ENCODE results near the gene SDK1.

SDK1 gene

GRCh38 chr7:3649250-3649649, 348.2 kb downstream of the SDK1 start:
- no peak overlapping the region for H2BK120ac ChIP-seq (ENCODE audit: low read depth, low read length)
- no peaks in the 10 kb centered on the region for H3K27me3 ChIP-seq (ENCODE audit: control insufficient read depth in 1 of 2, insufficient read depth in 1 of 2, low read length in 2 of 2)
- DNase-seq: peak; percentile 8
- peaks cover 2% of the 10 kb centered on the region for H3K4me1 ChIP-seq (ENCODE audit: control insufficient read depth, insufficient read depth, low read depth, low read length)
- H3K23ac ChIP-seq (ENCODE audit: low read length in 2 of 2): no peak overlapping the region
- no peak overlapping the region for H2BK12ac ChIP-seq (ENCODE audit: low read length in 2 of 2)
- no peak overlapping the region for H2BK15ac ChIP-seq (ENCODE audit: low read depth, poor library complexity, severe bottlenecking)
- no peak overlapping the region for H3K9ac ChIP-seq (ENCODE audit: low read length)
- no peak overlapping the region for H3K4me2 ChIP-seq (ENCODE audit: low read length, poor library complexity, severe bottlenecking)
- H3K27ac ChIP-seq (ENCODE audit: low read length, poor library complexity, severe bottlenecking): no peak overlapping the region
- no peak overlapping the region for H3K4ac ChIP-seq (ENCODE audit: low read depth in 1 of 2, low read length in 2 of 2)
- no peak overlapping the region for H3K18ac ChIP-seq (ENCODE audit: low read depth in 1 of 2, low read length in 2 of 2)
- no peak overlapping the region for H4K91ac ChIP-seq (ENCODE audit: low read length)
- H4K8ac ChIP-seq (ENCODE audit: low read length): no peak overlapping the region
- no peak overlapping the region for H2AFZ ChIP-seq (ENCODE audit: low read depth, low read length)
- no peak overlapping the region for H3K4me3 ChIP-seq (ENCODE audit: insufficient read depth in 1 of 2, low read depth in 1 of 2, low read length in 2 of 2)
- no peak overlapping the region for H2BK5ac ChIP-seq (ENCODE audit: low read depth, low read length, poor library complexity, severe bottlenecking)
- H3K9me3 ChIP-seq (ENCODE audit: control insufficient read depth, low read length): no peaks in the 10 kb centered on the region
- no peak overlapping the region for H2AK5ac ChIP-seq (ENCODE audit: low read length, severe bottlenecking)
- 95% methylated on average over 2 of the region's 2 CpGs for WGBS
- H3K36me3 ChIP-seq (ENCODE audit: control insufficient read depth in 1 of 2, insufficient read depth in 2 of 2, low read depth in 1 of 2, low read length in 2 of 2): peaks cover 0 to under 1% of the 10 kb centered on the region in 2 experiments
- H3K14ac ChIP-seq (ENCODE audit: low read length in 2 of 2): no peak overlapping the region
- no peaks in the 10 kb centered on the region for H3K79me1 ChIP-seq (replicated peaks; ENCODE audit: low read length, poor library complexity, severe bottlenecking)

DNA sequence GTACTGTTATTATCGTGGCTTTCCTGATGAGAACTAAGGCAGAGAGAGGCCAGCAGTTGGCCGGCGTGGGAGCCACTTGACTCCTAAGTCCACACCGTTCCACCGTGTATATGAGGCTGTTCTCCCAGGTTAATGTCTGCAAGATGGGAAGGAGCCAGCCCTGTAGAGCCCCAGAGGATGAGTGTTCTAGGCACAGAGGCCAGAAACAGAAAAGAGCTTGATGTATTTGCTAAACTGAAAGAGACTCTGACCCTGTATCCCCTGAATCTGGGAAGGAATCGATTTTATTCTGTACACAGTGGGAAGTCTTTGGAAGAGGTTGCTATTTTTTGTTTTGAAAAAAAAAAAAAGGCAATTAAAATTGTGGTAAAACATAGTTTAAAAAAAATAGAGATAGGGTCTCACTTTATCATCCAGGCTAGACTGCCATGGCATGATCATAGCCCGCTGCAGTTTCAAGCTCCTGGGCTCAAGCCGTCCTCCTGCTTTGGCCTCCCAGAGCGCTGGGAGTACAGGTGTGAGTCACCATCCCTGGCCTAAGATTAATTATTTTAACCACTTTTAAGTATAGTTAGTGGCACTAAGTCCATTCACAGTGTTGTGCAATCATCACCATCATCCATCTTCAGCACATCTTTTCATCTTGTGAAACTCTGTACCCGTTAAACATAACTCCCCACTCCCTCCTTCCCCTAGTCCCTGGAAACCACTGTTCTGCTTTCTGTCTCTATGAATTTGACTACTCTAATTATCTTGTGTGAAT, 348.8 kb downstream of the SDK1 start:
- no peak overlapping the region for H2BK5ac ChIP-seq (ENCODE audit: low read depth, low read length, poor library complexity, severe bottlenecking)
- H2BK12ac ChIP-seq (ENCODE audit: low read length in 2 of 2): peak overlapping the region in 1 of 2 experiments; percentile 31
- no peak overlapping the region for H4K8ac ChIP-seq (ENCODE audit: low read length)
- no peak overlapping the region for H4K91ac ChIP-seq (ENCODE audit: low read length)
- no peaks in the 10 kb centered on the region for H3K27me3 ChIP-seq (ENCODE audit: control insufficient read depth in 1 of 2, insufficient read depth in 1 of 2, low read length in 2 of 2)
- H3K4me1 ChIP-seq (ENCODE audit: control insufficient read depth, insufficient read depth, low read depth, low read length): peaks cover 2% of the 10 kb centered on the region
- H3K14ac ChIP-seq (ENCODE audit: low read length in 2 of 2): no peak overlapping the region
- H3K27ac ChIP-seq (ENCODE audit: low read length, poor library complexity, severe bottlenecking): peak overlapping the region; percentile 17
- H2BK15ac ChIP-seq (ENCODE audit: low read depth, poor library complexity, severe bottlenecking): no peak overlapping the region
- peaks cover 0 to 3% of the 10 kb centered on the region in 2 experiments for H3K36me3 ChIP-seq (ENCODE audit: control insufficient read depth in 1 of 2, insufficient read depth in 2 of 2, low read depth in 1 of 2, low read length in 2 of 2)
- H3K4me3 ChIP-seq (ENCODE audit: insufficient read depth in 1 of 2, low read depth in 1 of 2, low read length in 2 of 2): no peak overlapping the region
- WGBS: 94% methylated on average over 8 of the region's 10 CpGs
- H3K9ac ChIP-seq (ENCODE audit: low read length): no peak overlapping the region
- no peaks in the 10 kb centered on the region for H3K9me3 ChIP-seq (ENCODE audit: control insufficient read depth, low read length)
- no peak overlapping the region for H2AFZ ChIP-seq (ENCODE audit: low read depth, low read length)
- no peak overlapping the region for H2BK120ac ChIP-seq (ENCODE audit: low read depth, low read length)
- DNase-seq: peak; percentile 67
- no peak overlapping the region for H2AK5ac ChIP-seq (ENCODE audit: low read length, severe bottlenecking)
- no peak overlapping the region for H3K4me2 ChIP-seq (ENCODE audit: low read length, poor library complexity, severe bottlenecking)
- H3K4ac ChIP-seq (ENCODE audit: low read depth in 1 of 2, low read length in 2 of 2): no peak overlapping the region
- no peak overlapping the region for H3K18ac ChIP-seq (ENCODE audit: low read depth in 1 of 2, low read length in 2 of 2)
- H3K79me1 ChIP-seq (replicated peaks; ENCODE audit: low read length, poor library complexity, severe bottlenecking): no peaks in the 10 kb centered on the region
- H3K23ac ChIP-seq (ENCODE audit: low read length in 2 of 2): no peak overlapping the region

DNA sequence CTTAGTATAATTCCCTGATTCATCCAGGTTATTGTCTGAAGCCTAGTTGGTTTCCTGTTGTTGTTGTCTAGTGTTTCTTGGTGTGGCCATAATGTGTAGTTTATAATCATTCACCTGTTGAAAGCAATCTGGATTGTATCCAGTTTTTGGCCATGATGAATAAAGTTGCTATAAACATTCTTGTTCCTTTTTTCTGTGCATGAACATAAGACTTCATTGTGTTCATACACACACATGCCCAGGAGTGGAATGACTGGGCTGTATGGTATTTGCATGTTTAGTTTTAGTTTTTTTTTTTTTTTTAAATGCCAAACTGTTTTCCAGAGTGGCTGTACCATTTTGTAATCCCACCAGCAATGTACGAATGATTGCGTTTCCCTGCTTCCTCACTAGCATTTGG, 349.8 kb downstream of the SDK1 start:
- no CpG with 5 or more reads among the region's 2 CpGs for WGBS
- Histone ChIP-seq H3K18ac (ENCODE audit: low read depth in 1 of 2, low read length in 2 of 2) (no peak overlapping the region), H2AFZ (ENCODE audit: low read depth, low read length) (no peak overlapping the region)

DNA sequence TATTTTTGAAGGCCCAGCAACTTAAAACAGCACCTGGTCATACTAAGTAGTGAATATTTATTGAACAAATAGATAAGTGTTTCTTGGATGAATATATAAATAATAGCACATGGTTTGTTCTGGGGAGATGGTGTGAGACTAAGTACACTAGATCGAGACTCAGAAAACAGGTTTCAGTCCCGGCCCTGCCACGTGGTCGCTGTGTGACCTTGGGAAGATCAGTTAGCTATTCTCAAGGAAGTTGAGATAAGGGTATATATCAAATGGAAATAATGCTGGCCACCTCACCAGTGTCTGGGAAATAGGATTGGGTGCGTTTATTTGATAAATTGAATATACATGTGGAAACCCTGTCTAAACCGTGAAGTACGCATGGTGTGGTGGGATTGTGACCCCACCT, 354.6 kb downstream of the SDK1 start:
- Histone ChIP-seq H3K4me2 (ENCODE audit: low read length, poor library complexity, severe bottlenecking) (no peak overlapping the region), H2BK120ac (ENCODE audit: low read depth, low read length) (no peak overlapping the region), H3K27ac (ENCODE audit: low read length, poor library complexity, severe bottlenecking) (no peak overlapping the region), H2AFZ (ENCODE audit: low read depth, low read length) (no peak overlapping the region), H3K18ac (ENCODE audit: low read depth in 1 of 2, low read length in 2 of 2) (no peak overlapping the region), H2BK5ac (ENCODE audit: low read depth, low read length, poor library complexity, severe bottlenecking) (no peak overlapping the region), H3K23ac (ENCODE audit: low read length in 2 of 2) (no peak overlapping the region), H3K27me3 (ENCODE audit: control insufficient read depth in 1 of 2, insufficient read depth in 1 of 2, low read length in 2 of 2) (no peaks in the 10 kb centered on the region), H3K4ac (ENCODE audit: low read depth in 1 of 2, low read length in 2 of 2) (no peak overlapping the region), H3K14ac (ENCODE audit: low read length in 2 of 2) (no peak overlapping the region), H3K36me3 (ENCODE audit: control insufficient read depth in 1 of 2, insufficient read depth in 2 of 2, low read depth in 1 of 2, low read length in 2 of 2) (peaks cover 0 to 3% of the 10 kb centered on the region in 2 experiments), H2AK5ac (ENCODE audit: low read length, severe bottlenecking) (no peak overlapping the region), H2BK15ac (ENCODE audit: low read depth, poor library complexity, severe bottlenecking) (no peak overlapping the region), H3K9me3 (ENCODE audit: control insufficient read depth, low read length) (no peaks in the 10 kb centered on the region), H3K4me3 (ENCODE audit: insufficient read depth in 1 of 2, low read depth in 1 of 2, low read length in 2 of 2) (no peak overlapping the region), H4K91ac (ENCODE audit: low read length) (no peak overlapping the region), H3K9ac (ENCODE audit: low read length) (no peak overlapping the region), H3K4me1 (ENCODE audit: control insufficient read depth, insufficient read depth, low read depth, low read length) (no peaks in the 10 kb centered on the region), H3K79me1 (replicated peaks; ENCODE audit: low read length, poor library complexity, severe bottlenecking) (no peaks in the 10 kb centered on the region), H2BK12ac (ENCODE audit: low read length in 2 of 2) (no peak overlapping the region), H4K8ac (ENCODE audit: low read length) (no peak overlapping the region)
- 90% methylated on average over 5 of the region's 7 CpGs for WGBS
- no peak for DNase-seq

More for the DNA sequence above, 349.8 kb downstream of the SDK1 start:
- no peak overlapping the region for H3K4me2 ChIP-seq (ENCODE audit: low read length, poor library complexity, severe bottlenecking)
- H3K9me3 ChIP-seq (ENCODE audit: control insufficient read depth, low read length): no peaks in the 10 kb centered on the region
- no peak overlapping the region for H4K8ac ChIP-seq (ENCODE audit: low read length)
- H3K14ac ChIP-seq (ENCODE audit: low read length in 2 of 2): no peak overlapping the region
- H3K36me3 ChIP-seq (ENCODE audit: control insufficient read depth in 1 of 2, insufficient read depth in 2 of 2, low read depth in 1 of 2, low read length in 2 of 2): peaks cover 0 to 3% of the 10 kb centered on the region in 2 experiments
- H3K27ac ChIP-seq (ENCODE audit: low read length, poor library complexity, severe bottlenecking): no peak overlapping the region
- no peak overlapping the region for H2AK5ac ChIP-seq (ENCODE audit: low read length, severe bottlenecking)
- peaks cover 2% of the 10 kb centered on the region for H3K4me1 ChIP-seq (ENCODE audit: control insufficient read depth, insufficient read depth, low read depth, low read length)
- no peak overlapping the region for H2BK120ac ChIP-seq (ENCODE audit: low read depth, low read length)
- H3K4ac ChIP-seq (ENCODE audit: low read depth in 1 of 2, low read length in 2 of 2): no peak overlapping the region
- no peaks in the 10 kb centered on the region for H3K27me3 ChIP-seq (ENCODE audit: control insufficient read depth in 1 of 2, insufficient read depth in 1 of 2, low read length in 2 of 2)
- H4K91ac ChIP-seq (ENCODE audit: low read length): no peak overlapping the region
- no peak overlapping the region for H3K9ac ChIP-seq (ENCODE audit: low read length)
- H2BK5ac ChIP-seq (ENCODE audit: low read depth, low read length, poor library complexity, severe bottlenecking): no peak overlapping the region
- H3K79me1 ChIP-seq (replicated peaks; ENCODE audit: low read length, poor library complexity, severe bottlenecking): no peaks in the 10 kb centered on the region
- H3K4me3 ChIP-seq (ENCODE audit: insufficient read depth in 1 of 2, low read depth in 1 of 2, low read length in 2 of 2): no peak overlapping the region
- H2BK15ac ChIP-seq (ENCODE audit: low read depth, poor library complexity, severe bottlenecking): no peak overlapping the region
- no peak overlapping the region for H2BK12ac ChIP-seq (ENCODE audit: low read length in 2 of 2)
- no peak overlapping the region for H3K23ac ChIP-seq (ENCODE audit: low read length in 2 of 2)
- peak; percentile 66 for DNase-seq

Measured in mesenchymal stem cell (in vitro differentiated cells and primary cell).